HCT116 (cell line): Measurements from ENCODE around the gene F7. TPM values are rescaled to one million over a fixed set of nuclear protein-coding genes. Genes with fewer than 3 reads are reported as not detected.

ENCODE experiments used
- ATAC-seq: fragments of 200-7000 bp; cut with Tn5 transposase; 2 replicates; pipeline ENCODE4 v1.9.1; 2020; ENCODE audit warnings: mild to moderate bottlenecking, moderate library complexity
- BruUV-seq: library from RNA; stranded (reverse); fragments of 400-500 nt; replicated peaks from 2 replicates; lab custom pipeline; 2021; lab: Mats Ljungman, UMichigan
- CTCF ChIA-PET: fragments of 300-600 bp; sonication (Branson Sonifier 250); formaldehyde crosslinking; loops from one replicate; lab custom pipeline; 2021; ENCODE audit warnings: antibody characterized with exemption; lab: Charles Lee
- POLR2A ChIA-PET: fragments of 300-600, 350-600 bp; sonication (Branson Sonifier 250); formaldehyde crosslinking; loops from one replicate; lab custom pipeline; 2021; ENCODE audit warnings: antibody characterized with exemption; lab: Charles Lee
- RAD21 ChIA-PET, 2 experiments: fragments of 300-600 bp; sonication (Branson Sonifier 250); formaldehyde crosslinking; loops; one replicate each; lab custom pipeline; 2023; ENCODE audit warnings: low total read pairs in 2 of 2; ENCODE audit not compliant: uncharacterized antibody in 2 of 2, unreplicated experiment in 2 of 2, low non-redundant PET in 1 of 2; lab: Charles Lee
- DNase-seq: peaks from one replicate; pipeline ENCODE4 v3.0.0-alpha.2; 2010; ENCODE audit warnings: low read depth, low spot score
- H2AFZ ChIP-seq: fragments of 200-600 bp; shearing (Covaris generic), sonication (generic); 2 replicates; pipeline ENCODE4 v1.6.1; 2017; ENCODE audit warnings: low read depth, mixed run types, mixed read lengths, antibody characterized with exemption, low read length; ENCODE audit not compliant: poor library complexity, severe bottlenecking
- H3K27ac ChIP-seq: 2 replicates; pipeline ENCODE4 v1.5.1; 2012; ENCODE audit warnings: low read depth, low read length
- H3K27me3 ChIP-seq: fragments of 200-600 bp; sonication (generic); 2 replicates; pipeline ENCODE4 v1.6.1; 2016; ENCODE audit warnings: mixed run types, low read length, mixed read lengths; ENCODE audit not compliant: insufficient read depth
- H3K36me3 ChIP-seq, 2 experiments: fragments of 200-500 bp in 1 of 2; fragments of 200-600 bp in 1 of 2; sonication (Bioruptor generic) in 1 of 2; sonication (generic) in 1 of 2; 2 replicates each; pipeline versions ENCODE4 v1.5.1 to v1.6.1; 2014 to 2016; ENCODE audit warnings: low read length in 2 of 2, inconsistent platforms in 1 of 2, mixed read lengths in 1 of 2, mixed run types in 1 of 2; ENCODE audit not compliant: insufficient read depth in 2 of 2, control insufficient read depth in 1 of 2
- H3K4me1 ChIP-seq, 2 experiments: fragments of 200-600 bp in 1 of 2; sonication (generic) in 1 of 2; 2 replicates each; pipeline versions ENCODE4 v1.5.1 to v1.6.1; 2012 to 2017; ENCODE audit warnings: low read length in 2 of 2, inconsistent platforms in 1 of 2, mild to moderate bottlenecking in 1 of 2, mixed read lengths in 1 of 2, mixed run types in 1 of 2, moderate library complexity in 1 of 2; ENCODE audit not compliant: insufficient read depth in 2 of 2, control insufficient read depth in 1 of 2
- H3K4me2 ChIP-seq: fragments of 200-600 bp; sonication (generic); 2 replicates; pipeline ENCODE4 v1.6.1; 2017; ENCODE audit warnings: mixed run types, low read length, mixed read lengths
- H3K4me3 ChIP-seq, 2 experiments: fragments of 200-600 bp in 1 of 2; sonication (generic) in 1 of 2; replicated peaks in 1 of 2; 2 replicates each; pipeline ENCODE4 v1.5.1; 2011 to 2016; ENCODE audit warnings: low read length in 2 of 2, control low read depth in 1 of 2, low read depth in 1 of 2, mild to moderate bottlenecking in 1 of 2, mixed read lengths in 1 of 2, mixed run types in 1 of 2
- H3K79me2 ChIP-seq: fragments of 200-600 bp; sonication (generic); 2 replicates; pipeline ENCODE4 v1.6.1; 2017; ENCODE audit warnings: mild to moderate bottlenecking, mixed run types, low read length, moderate library complexity, mixed read lengths; ENCODE audit not compliant: insufficient read depth
- H3K9ac ChIP-seq: fragments of 200-600 bp; sonication (generic); 2 replicates; pipeline ENCODE4 v1.6.1; 2016; ENCODE audit warnings: low read length, mixed read lengths
- H3K9me2 ChIP-seq: fragments of 200-600 bp; sonication (generic), shearing (Covaris generic); 2 replicates; pipeline ENCODE4 v1.6.1; 2017; ENCODE audit warnings: mixed run types, mild to moderate bottlenecking, moderate library complexity; ENCODE audit not compliant: insufficient read depth
- H3K9me3 ChIP-seq, 2 experiments: fragments of 200-500 bp in 1 of 2; fragments of 200-600 bp in 1 of 2; sonication (Bioruptor generic) in 1 of 2; sonication (generic) in 1 of 2; 2 replicates each; pipeline ENCODE4 v1.6.1; 2014 to 2017; ENCODE audit warnings: low read length in 2 of 2, mixed read lengths in 2 of 2, inconsistent platforms in 1 of 2, low read depth in 1 of 2, mild to moderate bottlenecking in 1 of 2, mixed run types in 1 of 2, moderate library complexity in 1 of 2; ENCODE audit not compliant: control insufficient read depth in 1 of 2, insufficient read depth in 1 of 2
- H4K20me1 ChIP-seq: fragments of 200-600 bp; sonication (generic), shearing (Covaris generic); 2 replicates; pipeline ENCODE4 v1.6.1; 2017; ENCODE audit warnings: mixed run types, mild to moderate bottlenecking, moderate library complexity; ENCODE audit not compliant: insufficient read depth
- CBX3 ChIP-seq: IDR thresholded peaks from 2 replicates; pipeline ENCODE4 v1.6.1; 2012; ENCODE audit warnings: low read depth
- CEBPB ChIP-seq: IDR thresholded peaks from 2 replicates; pipeline ENCODE4 v1.6.1; 2012; ENCODE audit warnings: low read depth
- EGR1 ChIP-seq: IDR thresholded peaks from 2 replicates; pipeline ENCODE4 v1.6.1; 2012; ENCODE audit warnings: low read depth
- ELF1 ChIP-seq: IDR thresholded peaks from 2 replicates; pipeline ENCODE4 v1.6.1; 2012; ENCODE audit warnings: low read depth, borderline replicate concordance
- EZH2 ChIP-seq: fragments of 200-600 bp; sonication (generic); IDR thresholded peaks from 2 replicates; pipeline ENCODE4 v1.6.1; 2017; ENCODE audit warnings: antibody characterized with exemption, mixed run types
- FOSL1 ChIP-seq: IDR thresholded peaks from 2 replicates; pipeline ENCODE4 v1.6.1; 2012; ENCODE audit warnings: low read depth
- JUND ChIP-seq: IDR thresholded peaks from 2 replicates; pipeline ENCODE4 v1.6.1; 2012
- POLR2A ChIP-seq: IDR thresholded peaks from 2 replicates; pipeline ENCODE4 v1.7.0; 2011; ENCODE audit warnings: borderline replicate concordance; ENCODE audit not compliant: insufficient read depth, insufficient read length; ENCODE audit errors: extremely low read depth
- POLR2AphosphoS5 ChIP-seq: IDR thresholded peaks from 2 replicates; pipeline ENCODE4 v1.6.1; 2011; ENCODE audit warnings: mild to moderate bottlenecking, low read depth, low read length, moderate library complexity
- RAD21 ChIP-seq: IDR thresholded peaks from 2 replicates; pipeline ENCODE4 v1.6.1; 2012; ENCODE audit warnings: low read depth, mild to moderate bottlenecking
- SP1 ChIP-seq: IDR thresholded peaks from 2 replicates; pipeline ENCODE4 v1.6.1; 2012; ENCODE audit warnings: low read depth
- SRF ChIP-seq: IDR thresholded peaks from 2 replicates; pipeline ENCODE4 v1.6.1; 2012; ENCODE audit warnings: low read depth
- TCF7L2 ChIP-seq: IDR thresholded peaks from 2 replicates; pipeline ENCODE4 v1.7.0; 2011; ENCODE audit warnings: borderline replicate concordance, inconsistent platforms; ENCODE audit not compliant: insufficient read depth, insufficient read length; ENCODE audit errors: extremely low read depth
- ZFX ChIP-seq: fragments of 450-650 bp; IDR thresholded peaks from 2 replicates; pipeline ENCODE4 v1.6.1; 2017
- intact Hi-C: fragments of 100-400 bp; cut with micrococcal nuclease; formaldehyde crosslinking; loops from 2 replicates; pipeline ENCODE4 v1.10.0; 2022
- total RNA-seq: library from RNA; stranded (reverse); gene quantifications from one replicate; pipeline ENCODE4 v1.2.1, GENCODE V29; 2021; ENCODE audit not compliant: unreplicated experiment
- TF ChIP-seq, protein P1 (sequence below): IDR thresholded peaks from 2 replicates; pipeline ENCODE4 v1.6.1; 2012
- TF ChIP-seq, protein P2 (sequence below): IDR thresholded peaks from 2 replicates; pipeline ENCODE4 v1.6.1; 2012; ENCODE audit warnings: low read depth
- TF ChIP-seq, protein P3 (sequence below): IDR thresholded peaks from 2 replicates; pipeline ENCODE4 v1.6.1; 2012
- TF ChIP-seq, protein P4 (sequence below): IDR thresholded peaks from 2 replicates; pipeline ENCODE4 v1.6.1; 2011; ENCODE audit warnings: mild to moderate bottlenecking, low read length, moderate library complexity; ENCODE audit not compliant: insufficient replicate concordance; ENCODE audit errors: extremely low read depth

F7 gene
- total RNA-seq, 1 experiment from 2014 or later, result not detected

DNA sequence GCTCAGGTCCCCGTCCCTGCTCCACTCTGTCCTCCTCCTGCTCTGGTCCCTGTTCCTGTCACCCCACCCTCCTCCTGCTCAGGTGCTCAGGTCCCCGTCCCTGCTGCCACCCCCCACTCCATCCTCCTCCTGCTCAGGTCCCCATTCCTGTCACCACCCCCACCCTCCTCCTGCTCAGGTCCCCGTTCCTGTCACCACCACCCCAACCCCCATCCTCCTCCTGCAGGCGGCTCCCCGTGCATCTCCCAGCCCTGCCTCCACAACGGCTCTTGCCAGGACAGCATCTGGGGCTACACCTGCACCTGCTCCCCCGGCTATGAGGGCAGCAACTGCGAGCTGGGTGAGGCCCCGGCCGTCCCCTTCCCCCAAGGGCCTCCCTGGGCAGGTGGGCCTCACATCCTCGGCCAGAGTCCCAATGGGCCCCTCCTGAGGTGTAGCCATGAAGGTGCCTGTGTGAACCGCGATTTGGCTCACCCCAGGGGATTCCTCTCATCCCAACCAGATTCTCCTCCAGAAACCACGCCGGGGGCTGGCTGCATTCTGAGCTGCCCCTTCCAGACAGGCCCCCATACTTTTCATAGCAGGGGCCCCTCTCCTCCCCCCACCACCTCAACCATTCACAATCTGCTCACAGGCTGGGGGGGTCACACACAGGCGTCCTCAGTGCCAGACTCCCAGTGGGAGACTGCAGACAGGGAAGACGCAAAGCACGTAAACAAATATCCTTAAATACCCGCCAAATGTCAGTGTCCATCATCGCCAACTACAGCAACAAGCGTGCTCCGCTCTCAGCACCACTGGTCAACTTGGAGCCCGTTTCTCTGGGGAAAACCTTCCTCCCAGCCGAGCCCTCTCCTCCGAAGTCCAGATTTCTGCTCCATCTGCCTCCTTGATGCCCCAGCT lies 57.4 kb downstream of the F7 start:
- TF ChIP-seq, protein P1, sequence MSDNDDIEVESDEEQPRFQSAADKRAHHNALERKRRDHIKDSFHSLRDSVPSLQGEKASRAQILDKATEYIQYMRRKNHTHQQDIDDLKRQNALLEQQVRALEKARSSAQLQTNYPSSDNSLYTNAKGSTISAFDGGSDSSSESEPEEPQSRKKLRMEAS, result no peak
- TF ChIP-seq POLR2A (no peak), CEBPB (no peak), RAD21 (no peak), SP1 (no peak), FOSL1 (no peak), EZH2 (no peak), POLR2AphosphoS5 (no peak), JUND (no peak), TCF7L2 (no peak), ELF1 (no peak), CBX3 (no peak), SRF (no peak), EGR1 (no peak), ZFX (no peak)
- TF ChIP-seq, protein P2, sequence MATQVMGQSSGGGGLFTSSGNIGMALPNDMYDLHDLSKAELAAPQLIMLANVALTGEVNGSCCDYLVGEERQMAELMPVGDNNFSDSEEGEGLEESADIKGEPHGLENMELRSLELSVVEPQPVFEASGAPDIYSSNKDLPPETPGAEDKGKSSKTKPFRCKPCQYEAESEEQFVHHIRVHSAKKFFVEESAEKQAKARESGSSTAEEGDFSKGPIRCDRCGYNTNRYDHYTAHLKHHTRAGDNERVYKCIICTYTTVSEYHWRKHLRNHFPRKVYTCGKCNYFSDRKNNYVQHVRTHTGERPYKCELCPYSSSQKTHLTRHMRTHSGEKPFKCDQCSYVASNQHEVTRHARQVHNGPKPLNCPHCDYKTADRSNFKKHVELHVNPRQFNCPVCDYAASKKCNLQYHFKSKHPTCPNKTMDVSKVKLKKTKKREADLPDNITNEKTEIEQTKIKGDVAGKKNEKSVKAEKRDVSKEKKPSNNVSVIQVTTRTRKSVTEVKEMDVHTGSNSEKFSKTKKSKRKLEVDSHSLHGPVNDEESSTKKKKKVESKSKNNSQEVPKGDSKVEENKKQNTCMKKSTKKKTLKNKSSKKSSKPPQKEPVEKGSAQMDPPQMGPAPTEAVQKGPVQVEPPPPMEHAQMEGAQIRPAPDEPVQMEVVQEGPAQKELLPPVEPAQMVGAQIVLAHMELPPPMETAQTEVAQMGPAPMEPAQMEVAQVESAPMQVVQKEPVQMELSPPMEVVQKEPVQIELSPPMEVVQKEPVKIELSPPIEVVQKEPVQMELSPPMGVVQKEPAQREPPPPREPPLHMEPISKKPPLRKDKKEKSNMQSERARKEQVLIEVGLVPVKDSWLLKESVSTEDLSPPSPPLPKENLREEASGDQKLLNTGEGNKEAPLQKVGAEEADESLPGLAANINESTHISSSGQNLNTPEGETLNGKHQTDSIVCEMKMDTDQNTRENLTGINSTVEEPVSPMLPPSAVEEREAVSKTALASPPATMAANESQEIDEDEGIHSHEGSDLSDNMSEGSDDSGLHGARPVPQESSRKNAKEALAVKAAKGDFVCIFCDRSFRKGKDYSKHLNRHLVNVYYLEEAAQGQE, result no peak
- TF ChIP-seq, protein P3, sequence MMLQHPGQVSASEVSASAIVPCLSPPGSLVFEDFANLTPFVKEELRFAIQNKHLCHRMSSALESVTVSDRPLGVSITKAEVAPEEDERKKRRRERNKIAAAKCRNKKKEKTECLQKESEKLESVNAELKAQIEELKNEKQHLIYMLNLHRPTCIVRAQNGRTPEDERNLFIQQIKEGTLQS, result no peak
- TF ChIP-seq, protein P4, sequence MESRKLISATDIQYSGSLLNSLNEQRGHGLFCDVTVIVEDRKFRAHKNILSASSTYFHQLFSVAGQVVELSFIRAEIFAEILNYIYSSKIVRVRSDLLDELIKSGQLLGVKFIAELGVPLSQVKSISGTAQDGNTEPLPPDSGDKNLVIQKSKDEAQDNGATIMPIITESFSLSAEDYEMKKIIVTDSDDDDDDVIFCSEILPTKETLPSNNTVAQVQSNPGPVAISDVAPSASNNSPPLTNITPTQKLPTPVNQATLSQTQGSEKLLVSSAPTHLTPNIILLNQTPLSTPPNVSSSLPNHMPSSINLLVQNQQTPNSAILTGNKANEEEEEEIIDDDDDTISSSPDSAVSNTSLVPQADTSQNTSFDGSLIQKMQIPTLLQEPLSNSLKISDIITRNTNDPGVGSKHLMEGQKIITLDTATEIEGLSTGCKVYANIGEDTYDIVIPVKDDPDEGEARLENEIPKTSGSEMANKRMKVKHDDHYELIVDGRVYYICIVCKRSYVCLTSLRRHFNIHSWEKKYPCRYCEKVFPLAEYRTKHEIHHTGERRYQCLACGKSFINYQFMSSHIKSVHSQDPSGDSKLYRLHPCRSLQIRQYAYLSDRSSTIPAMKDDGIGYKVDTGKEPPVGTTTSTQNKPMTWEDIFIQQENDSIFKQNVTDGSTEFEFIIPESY, result no peak
- TF ChIP-seq, all 23 proteins: peak for 0
- no peaks in the 10 kb centered on the region for H3K4me1 ChIP-seq
- H2AFZ ChIP-seq, result no peak overlapping the region
- H3K27me3 ChIP-seq, result peaks cover 3% of the 10 kb centered on the region; the same call in 1 of the 2 replicates
- no peak overlapping the region for H3K4me2 ChIP-seq
- H4K20me1 ChIP-seq, result no peaks in the 10 kb centered on the region
- intact Hi-C loops, result no loop called here
- no peaks in the 10 kb centered on the region for H3K9me2 ChIP-seq
- BruUV-seq, result no TSS peak
- ATAC-seq (0 out of 2 replicates have a peak, but pooled peaks have one; percentile 35), DNase-seq (no peak)
- CTCF ChIA-PET, result no interaction called here
- RAD21 ChIA-PET, result no interaction called here
- no peaks in the 10 kb centered on the region for H3K36me3 ChIP-seq
- no peak overlapping the region for H3K4me3 ChIP-seq
- no peak overlapping the region for H3K27ac ChIP-seq
- no peaks in the 10 kb centered on the region for H3K9me3 ChIP-seq
- no peak overlapping the region for H3K9ac ChIP-seq
- H3K79me2 ChIP-seq, result no peaks in the 10 kb centered on the region
- POLR2A ChIA-PET, result no interaction called here
